T-helper 17 cell (primary cell): ENCODE results near the gene DHX35. TPM values are rescaled to one million over a fixed set of nuclear protein-coding genes. Genes with fewer than 3 reads are reported as not detected.

Source experiments
- ATAC-seq: fragments of 150-1000 bp; cut with Tn5 transposase; 2 replicates; pipeline ENCODE4 v1.10.0; 2021; ENCODE audit warnings: mild to moderate bottlenecking, moderate library complexity
- DNase-seq, 3 donors: peaks; one replicate each; pipeline versions ENCODE4 v3.0.0 to v3.0.0-alpha.2; 2020 to 2021
- H3K9me3 ChIP-seq: one replicate; pipeline ENCODE4 v1.7.0; 2013; ENCODE audit warnings: low read length, mild to moderate bottlenecking; ENCODE audit not compliant: control insufficient read depth, poor library complexity, severe bottlenecking
- H3K27ac Mint-ChIP-seq: one replicate; pipeline ENCODE4 v1.8.0; 2022; ENCODE audit warnings: mild to moderate bottlenecking, moderate library complexity, mixed read lengths
- H3K27me3 Mint-ChIP-seq: one replicate; pipeline ENCODE4 v1.8.0; 2022; ENCODE audit warnings: mixed read lengths
- H3K36me3 Mint-ChIP-seq: one replicate; pipeline ENCODE4 v1.8.0; 2022; ENCODE audit warnings: low read depth, mixed read lengths
- H3K4me1 Mint-ChIP-seq: one replicate; pipeline ENCODE4 v1.8.0; 2022; ENCODE audit warnings: mild to moderate bottlenecking, mixed read lengths
- H3K4me3 Mint-ChIP-seq: one replicate; pipeline ENCODE4 v1.8.0; 2022; ENCODE audit warnings: mild to moderate bottlenecking, moderate library complexity, mixed read lengths
- total RNA-seq, 4 donors: library from RNA in 2 of 4; stranded (reverse) in 2 of 4; gene quantifications; one replicate each; pipeline ENCODE4 v1.2.3 and lab custom pipeline; 2022 to 2026

The DHX35 gene
- total RNA-seq, 2 donors from 2014 or later, result 8.0 to 9.9 TPM

GRCh38 chr20:39048000-39048696 is 86.0 kb downstream of the DHX35 start:
- peak; percentile 56 to 60 (median 58) for DNase-seq
- H3K4me1 Mint-ChIP-seq, result peaks cover 9% of the 10 kb centered on the region
- ATAC-seq, result peak; percentile 77
- H3K36me3 Mint-ChIP-seq, result peaks cover 4% of the 10 kb centered on the region
- H3K27me3 Mint-ChIP-seq, result peaks cover 5% of the 10 kb centered on the region
- peak overlapping the region; percentile 43 for H3K4me3 Mint-ChIP-seq
- H3K27ac Mint-ChIP-seq, result no peak overlapping the region
- no peaks in the 10 kb centered on the region for H3K9me3 ChIP-seq

GRCh38 chr20:39049148-39049547 is 87.0 kb downstream of the DHX35 start:
- ATAC-seq (no peak), DNase-seq (no peak)
- H3K27me3 Mint-ChIP-seq, result peaks cover 12% of the 10 kb centered on the region
- peak overlapping the region; percentile 87 for H3K27ac Mint-ChIP-seq
- no peaks in the 10 kb centered on the region for H3K36me3 Mint-ChIP-seq
- H3K9me3 ChIP-seq, result no peaks in the 10 kb centered on the region
- H3K4me3 Mint-ChIP-seq, result no peak overlapping the region
- peaks cover 6% of the 10 kb centered on the region for H3K4me1 Mint-ChIP-seq

- Mint-ChIP-seq H3K27ac (peak overlapping the region; percentile 87), H3K4me1 (peaks cover 6% of the 10 kb centered on the region), H3K4me3 (peak overlapping the region; percentile 89), H3K27me3 (peaks cover 20% of the 10 kb centered on the region), H3K36me3 (no peaks in the 10 kb centered on the region)
- peak; percentile 91 for ATAC-seq
- no peaks in the 10 kb centered on the region for H3K9me3 ChIP-seq
- peak; percentile 75 to 79 (median 78) for DNase-seq
Observed at GRCh38 chr20:39049684-39050554, 87.8 kb downstream of the DHX35 start.

GRCh38 chr20:39050555-39050902 is 88.4 kb downstream of the DHX35 start:
- DNase-seq (no peak), ATAC-seq (no peak)
- H3K36me3 Mint-ChIP-seq, result no peaks in the 10 kb centered on the region
- H3K4me3 Mint-ChIP-seq, result peak overlapping the region; percentile 89
- H3K27ac Mint-ChIP-seq, result no peak overlapping the region
- no peaks in the 10 kb centered on the region for H3K9me3 ChIP-seq
- peaks cover 24% of the 10 kb centered on the region for H3K27me3 Mint-ChIP-seq
- H3K4me1 Mint-ChIP-seq, result peaks cover 6% of the 10 kb centered on the region

GRCh38 chr20:39052676-39053075 is 90.5 kb downstream of the DHX35 start:
- Mint-ChIP-seq H3K4me1 (peaks cover 6% of the 10 kb centered on the region), H3K27ac (no peak overlapping the region), H3K27me3 (peaks cover 40% of the 10 kb centered on the region), H3K36me3 (no peaks in the 10 kb centered on the region), H3K4me3 (no peak overlapping the region)
- DNase-seq (no peak), ATAC-seq (no peak)
- H3K9me3 ChIP-seq, result no peaks in the 10 kb centered on the region

GRCh38 chr20:39057143-39057542 is 95.0 kb downstream of the DHX35 start:
- H3K27ac Mint-ChIP-seq, result no peak overlapping the region
- peaks cover 2% of the 10 kb centered on the region for H3K4me1 Mint-ChIP-seq
- no peaks in the 10 kb centered on the region for H3K9me3 ChIP-seq
- H3K4me3 Mint-ChIP-seq, result no peak overlapping the region
- no peak for DNase-seq
- H3K36me3 Mint-ChIP-seq, result no peaks in the 10 kb centered on the region
- ATAC-seq, result no peak
- H3K27me3 Mint-ChIP-seq, result peaks cover 54% of the 10 kb centered on the region

GRCh38 chr20:39057911-39058310 is 95.8 kb downstream of the DHX35 start:
- no peaks in the 10 kb centered on the region for H3K9me3 ChIP-seq
- no peak for DNase-seq
- Mint-ChIP-seq H3K36me3 (no peaks in the 10 kb centered on the region), H3K27ac (no peak overlapping the region), H3K4me1 (peaks cover 2% of the 10 kb centered on the region), H3K4me3 (no peak overlapping the region), H3K27me3 (peaks cover 50% of the 10 kb centered on the region)
- ATAC-seq, result no peak

GRCh38 chr20:39059036-39059435 is 96.9 kb downstream of the DHX35 start:
- Mint-ChIP-seq H3K4me3 (no peak overlapping the region), H3K27me3 (peaks cover 42% of the 10 kb centered on the region), H3K4me1 (no peaks in the 10 kb centered on the region), H3K27ac (no peak overlapping the region), H3K36me3 (no peaks in the 10 kb centered on the region)
- no peak for DNase-seq
- no peaks in the 10 kb centered on the region for H3K9me3 ChIP-seq
- no peak for ATAC-seq

GRCh38 chr20:39066471-39067242 is 104.5 kb downstream of the DHX35 start:
- peaks cover 3% of the 10 kb centered on the region for H3K36me3 Mint-ChIP-seq
- H3K4me1 Mint-ChIP-seq, result no peaks in the 10 kb centered on the region
- H3K27ac Mint-ChIP-seq, result no peak overlapping the region
- DNase-seq (no peak), ATAC-seq (no peak)
- no peak overlapping the region for H3K4me3 Mint-ChIP-seq
- H3K9me3 ChIP-seq, result no peaks in the 10 kb centered on the region
- H3K27me3 Mint-ChIP-seq, result peaks cover 26% of the 10 kb centered on the region

- Mint-ChIP-seq H3K36me3 (peaks cover 4% of the 10 kb centered on the region), H3K4me3 (no peak overlapping the region), H3K27ac (no peak overlapping the region), H3K4me1 (no peaks in the 10 kb centered on the region), H3K27me3 (peaks cover 36% of the 10 kb centered on the region)
- no peaks in the 10 kb centered on the region for H3K9me3 ChIP-seq
- DNase-seq (no peak), ATAC-seq (no peak)
Observed at GRCh38 chr20:39067526-39068216, 105.5 kb downstream of the DHX35 start.

GRCh38 chr20:39069976-39070375 is 107.8 kb downstream of the DHX35 start:
- Mint-ChIP-seq H3K36me3 (peaks cover 5% of the 10 kb centered on the region), H3K27ac (no peak overlapping the region), H3K4me3 (no peak overlapping the region), H3K27me3 (peaks cover 59% of the 10 kb centered on the region), H3K4me1 (no peaks in the 10 kb centered on the region)
- ATAC-seq (no peak), DNase-seq (no peak)
- H3K9me3 ChIP-seq, result no peaks in the 10 kb centered on the region

- peaks cover 5% of the 10 kb centered on the region for H3K36me3 Mint-ChIP-seq
- H3K27ac Mint-ChIP-seq, result no peak overlapping the region
- no peaks in the 10 kb centered on the region for H3K4me1 Mint-ChIP-seq
- no peak for DNase-seq
- no peak for ATAC-seq
- peaks cover 66% of the 10 kb centered on the region for H3K27me3 Mint-ChIP-seq
- H3K9me3 ChIP-seq, result no peaks in the 10 kb centered on the region
- no peak overlapping the region for H3K4me3 Mint-ChIP-seq
Observed at GRCh38 chr20:39070484-39071231, 108.5 kb downstream of the DHX35 start.
